DMS114 treated with DMSO at 0.1 percent for 48 hours (cell line): Measurements from ENCODE around the gene FKBP8.

ENCODE experiments used
- DNase-seq: peaks from one replicate; lab custom pipeline; 2025; ENCODE audit not compliant: unreplicated experiment; lab: John Stamatoyannopoulos, UW

The FKBP8 gene

GRCh38 chr19:18503337-18503970 is 39.9 kb downstream of the FKBP8 start:
- DNase-seq: no peak

- DNase-seq: no peak
Observed at GRCh38 chr19:18502638-18503294, 40.6 kb downstream of the FKBP8 start.

GRCh38 chr19:18502246-18502637 is 41.1 kb downstream of the FKBP8 start:
- no peak for DNase-seq

- DNase-seq: no peak
Observed at GRCh38 chr19:18501832-18502231, 41.5 kb downstream of the FKBP8 start.

GRCh38 chr19:18501351-18501750 is 42.0 kb downstream of the FKBP8 start:
- DNase-seq: no peak

GRCh38 chr19:18500799-18501198 is 42.6 kb downstream of the FKBP8 start:
- no peak for DNase-seq

- no peak for DNase-seq
Observed at GRCh38 chr19:18500376-18500775, 43.0 kb downstream of the FKBP8 start.

- DNase-seq: no peak
Observed at GRCh38 chr19:18499055-18499775, 44.2 kb downstream of the FKBP8 start.

- no peak for DNase-seq
Observed at GRCh38 chr19:18496980-18497256, 46.5 kb downstream of the FKBP8 start.

GRCh38 chr19:18496167-18496979 is 47.0 kb downstream of the FKBP8 start:
- no peak for DNase-seq

GRCh38 chr19:18495204-18495911 is 48.0 kb downstream of the FKBP8 start:
- DNase-seq: no peak

GRCh38 chr19:18494267-18494607 is 49.1 kb downstream of the FKBP8 start:
- DNase-seq: no peak

GRCh38 chr19:18493440-18494266 is 49.7 kb downstream of the FKBP8 start:
- DNase-seq: no peak

GRCh38 chr19:18491995-18492953 is 51.1 kb downstream of the FKBP8 start:
- no peak for DNase-seq

GRCh38 chr19:18490728-18491127 is 52.6 kb downstream of the FKBP8 start:
- DNase-seq: no peak

- DNase-seq: no peak
Observed at GRCh38 chr19:18489627-18490184, 53.7 kb downstream of the FKBP8 start.

GRCh38 chr19:18488838-18489626 is 54.3 kb downstream of the FKBP8 start:
- DNase-seq: no peak

GRCh38 chr19:18488403-18488723 is 55.0 kb downstream of the FKBP8 start:
- DNase-seq: no peak
